HG02610 (cell line): ENCODE measurements around the gene SYT1.

Experiments
- ATAC-seq: cut with Tn5 transposase; IDR thresholded peaks from one replicate; pipeline ENCODE4 v1.9.1; 2021; ENCODE audit warnings: mild to moderate bottlenecking, moderate library complexity; ENCODE audit not compliant: unreplicated experiment

SYT1 gene

GRCh38 chr12:79327465-79327864, 462.9 kb downstream of the SYT1 start:
- no peak for ATAC-seq

- ATAC-seq, result no peak
Observed at GRCh38 chr12:79329933-79330332, 465.4 kb downstream of the SYT1 start.

GRCh38 chr12:79331870-79332269, 467.3 kb downstream of the SYT1 start:
- no peak for ATAC-seq

GRCh38 chr12:79333144-79333543, 468.6 kb downstream of the SYT1 start:
- ATAC-seq, result no peak

DNA sequence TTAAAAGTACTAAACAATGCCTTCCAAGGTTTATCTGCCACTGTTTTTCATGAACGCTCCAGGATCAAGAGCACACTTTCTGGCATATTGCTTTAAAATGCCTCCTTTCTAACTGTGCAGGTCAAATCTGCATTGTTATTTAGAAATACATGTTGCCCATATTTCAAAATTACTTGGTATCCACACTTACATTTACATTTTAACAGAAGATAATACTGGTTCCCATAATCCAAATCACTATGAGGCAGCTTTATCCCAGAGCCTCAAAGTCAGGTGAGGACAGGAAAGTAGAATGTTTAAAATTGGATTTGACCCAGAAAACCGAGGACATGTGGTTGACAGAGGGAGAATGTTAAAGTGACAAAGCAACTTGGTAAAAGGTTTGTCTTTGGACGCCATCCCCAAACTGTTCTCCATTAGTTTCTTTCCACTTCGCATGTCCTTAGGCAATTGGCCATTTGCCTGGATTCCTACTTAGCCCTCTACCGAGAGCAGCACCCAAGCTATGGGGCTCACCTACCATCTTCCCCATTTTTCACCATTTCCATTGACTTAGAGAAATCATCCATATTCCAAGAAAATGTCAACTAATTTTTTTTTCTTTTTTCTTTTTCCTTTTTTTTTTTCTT, 473.2 kb downstream of the SYT1 start:
- ATAC-seq, result no peak

DNA sequence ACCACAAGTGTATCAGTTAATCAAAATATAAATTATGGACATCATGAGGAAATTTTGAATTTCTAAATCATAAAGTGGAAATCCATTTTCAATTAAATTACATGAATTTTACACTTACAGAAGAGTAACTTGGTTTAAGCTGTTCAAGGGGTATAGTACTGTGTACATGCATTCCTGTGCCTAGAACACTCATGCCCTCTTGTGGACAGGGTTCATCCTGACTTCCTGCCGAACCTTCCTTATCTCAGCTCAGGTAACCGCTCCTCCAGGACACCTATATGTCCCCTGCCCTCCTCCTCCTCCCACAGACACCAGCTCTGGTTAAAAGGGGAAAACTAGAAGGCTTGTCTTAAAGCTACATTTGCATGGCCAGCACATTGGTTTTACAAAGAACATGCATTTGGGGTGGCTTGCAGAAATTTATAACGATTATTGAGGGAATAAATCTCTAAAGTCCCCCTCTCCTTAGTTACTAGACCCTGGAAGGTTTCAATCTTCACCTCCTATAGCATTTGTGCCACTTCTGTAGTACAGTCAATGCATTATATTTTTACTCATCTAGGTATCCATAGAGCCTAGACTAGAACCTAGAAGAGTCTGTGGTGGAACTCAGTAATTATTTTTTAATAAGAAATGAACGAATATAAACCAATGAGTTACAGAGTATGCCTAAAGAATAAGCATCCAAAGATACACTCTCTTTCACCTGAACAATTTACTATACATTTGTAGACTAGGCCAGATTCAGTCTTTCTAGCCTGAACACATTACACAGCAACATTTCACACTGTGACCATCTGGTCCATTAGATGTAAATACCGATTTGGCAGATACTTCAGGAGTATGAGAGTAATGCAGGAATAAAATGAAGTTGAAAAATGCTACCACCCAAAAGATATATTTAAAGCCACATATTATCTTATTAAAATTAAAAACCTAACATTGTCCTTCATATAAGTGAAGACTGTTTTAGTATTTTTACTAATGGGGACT, 480.6 kb downstream of the SYT1 start:
- peak; percentile 74 for ATAC-seq

- no peak for ATAC-seq
Observed at GRCh38 chr12:79347866-79348265, 483.3 kb downstream of the SYT1 start.

DNA sequence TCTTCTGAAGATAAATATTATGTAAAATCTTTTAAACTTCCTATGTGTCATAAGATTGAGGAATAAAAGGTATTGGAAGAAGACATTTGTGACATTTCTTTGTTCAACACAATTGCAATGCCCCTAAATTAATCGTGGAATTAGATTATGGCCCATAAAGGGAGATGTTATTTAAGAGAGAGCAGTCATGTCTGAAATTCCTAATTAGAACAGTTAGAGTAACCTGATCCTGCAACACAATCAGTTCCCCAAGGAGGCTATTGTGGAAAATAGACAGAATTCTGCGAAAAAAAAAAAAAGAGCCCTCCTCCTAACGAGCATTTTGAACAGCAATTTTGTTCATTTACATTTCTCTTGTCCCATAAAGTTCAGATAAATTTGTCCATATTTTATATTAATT, 486.7 kb downstream of the SYT1 start:
- ATAC-seq, result no peak

GRCh38 chr12:79356216-79356615, 491.6 kb downstream of the SYT1 start:
- no peak for ATAC-seq

DNA sequence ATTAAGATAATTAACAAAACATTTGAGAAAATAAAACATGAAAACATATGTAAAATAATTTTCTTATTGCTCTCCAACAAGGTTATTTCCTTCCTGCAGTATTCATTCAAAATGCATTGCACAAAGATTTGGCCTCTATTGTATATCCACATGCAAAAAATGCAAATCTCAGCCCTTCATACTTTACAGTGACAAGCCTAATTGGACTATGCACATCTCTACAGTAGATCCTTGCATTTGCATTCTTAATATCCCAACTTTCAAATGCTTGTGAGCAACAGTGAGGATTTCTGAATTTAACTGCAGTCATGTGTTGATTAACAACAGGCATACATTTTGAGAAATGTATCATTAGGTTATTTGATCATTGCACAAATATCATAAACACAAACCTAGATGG, 492.5 kb downstream of the SYT1 start:
- no peak for ATAC-seq

DNA sequence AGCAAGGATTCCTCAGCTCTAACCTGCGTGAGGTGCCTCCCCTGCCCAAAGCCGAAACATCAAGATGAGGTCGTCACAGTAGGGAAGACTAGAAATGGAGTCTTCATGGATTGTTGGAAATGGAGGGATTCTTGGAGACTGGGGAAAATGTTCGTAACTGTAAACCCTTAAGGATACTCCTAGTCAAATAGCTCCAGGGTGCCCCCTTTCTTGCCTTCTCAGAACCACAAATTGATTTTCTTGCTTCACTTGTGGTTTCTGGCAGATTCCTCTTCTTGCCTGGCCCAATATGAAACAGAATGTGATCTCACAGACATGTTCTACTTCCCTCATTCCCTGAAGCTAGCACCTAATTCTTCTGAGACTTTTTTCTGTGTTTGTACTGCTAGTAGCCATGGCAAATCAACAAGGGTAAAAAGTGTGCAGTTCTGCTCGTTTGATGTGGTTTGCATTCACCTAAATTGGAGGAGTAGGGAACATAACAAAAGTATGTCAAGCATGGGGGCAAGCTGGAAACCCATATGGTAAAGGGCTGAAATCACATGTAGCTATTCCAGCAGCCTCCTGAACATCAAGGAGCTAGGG, 494.2 kb downstream of the SYT1 start:
- ATAC-seq, result no peak

DNA sequence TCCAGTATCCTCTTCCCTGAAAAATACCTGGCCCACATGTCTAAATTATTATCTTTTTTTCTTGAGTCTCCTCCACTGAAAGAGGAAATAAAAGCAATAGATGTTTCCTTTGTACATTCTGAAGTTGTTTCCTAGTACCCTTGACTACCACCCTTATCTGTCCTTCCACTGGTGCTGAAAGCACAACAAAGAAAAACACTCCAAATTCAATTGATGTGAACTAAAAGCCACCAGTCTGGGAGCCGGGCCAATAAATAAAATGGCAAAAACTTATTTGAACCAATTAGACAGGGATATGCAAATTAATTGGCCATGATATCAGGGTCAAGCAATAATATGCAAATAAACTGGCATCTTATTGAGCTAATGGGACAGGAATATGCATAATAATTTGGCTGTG, 495.7 kb downstream of the SYT1 start:
- ATAC-seq, result no peak

DNA sequence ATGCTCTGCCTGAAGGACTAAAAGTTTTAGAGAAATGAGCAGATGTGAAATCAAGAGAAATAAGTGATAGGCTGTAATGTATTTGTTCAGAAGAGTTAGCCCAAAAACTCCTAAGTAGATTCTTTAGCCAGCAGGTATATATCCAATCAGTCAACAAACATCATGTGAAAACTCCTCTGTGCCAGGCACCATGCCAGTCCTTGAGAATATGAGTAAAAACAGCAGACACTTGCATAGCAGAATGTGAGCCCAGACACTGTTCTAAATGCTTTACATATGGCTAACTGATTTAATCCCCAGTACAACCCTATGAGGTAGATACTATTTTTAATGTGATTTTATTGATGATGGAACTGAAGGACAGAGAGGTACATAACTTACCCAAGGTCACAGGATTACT, 496.4 kb downstream of the SYT1 start:
- ATAC-seq, result no peak

DNA sequence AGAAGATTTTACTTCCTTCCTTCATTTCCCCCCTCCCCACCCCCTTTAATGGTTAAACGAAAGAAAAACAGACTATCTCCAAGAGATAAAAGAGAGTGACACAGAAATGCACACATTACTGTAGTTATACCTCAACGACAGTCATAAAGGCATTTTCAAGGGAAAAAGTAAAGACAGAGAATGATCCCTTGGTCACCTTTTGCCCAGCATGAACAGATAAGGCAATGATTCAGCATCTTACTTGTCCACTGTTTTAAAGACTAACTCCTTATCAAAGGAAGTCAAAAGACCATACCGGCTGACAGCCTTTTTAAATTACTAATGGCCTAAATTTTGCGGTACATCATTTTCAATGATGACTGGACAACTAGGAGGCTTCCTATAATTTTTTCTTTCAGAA, 499.6 kb downstream of the SYT1 start:
- ATAC-seq, result no peak

- ATAC-seq, result no peak
Observed at GRCh38 chr12:79366374-79366773, 501.8 kb downstream of the SYT1 start.

- ATAC-seq, result no peak
Observed at GRCh38 chr12:79367032-79367589, 502.5 kb downstream of the SYT1 start.

- no peak for ATAC-seq
Observed at GRCh38 chr12:79370021-79370420, 505.4 kb downstream of the SYT1 start.

DNA sequence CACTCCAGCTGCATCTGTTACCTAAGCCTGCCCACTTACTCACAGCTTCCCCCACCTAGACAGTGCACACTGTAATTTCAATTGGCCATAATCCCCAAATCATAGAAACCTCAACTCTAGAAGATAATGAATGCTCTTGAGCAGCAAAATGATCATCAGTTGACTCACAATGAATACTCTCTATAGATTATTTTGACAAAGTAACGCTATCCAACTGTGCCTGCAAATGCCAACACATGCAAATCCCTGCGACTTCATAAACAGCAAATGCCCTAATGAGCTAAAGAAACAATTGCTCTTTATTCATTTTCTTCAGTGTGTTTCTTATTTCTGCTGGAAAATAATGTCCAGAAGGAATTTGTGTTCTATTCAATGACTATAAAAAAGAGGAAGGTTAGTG, 506.7 kb downstream of the SYT1 start:
- no peak for ATAC-seq

DNA sequence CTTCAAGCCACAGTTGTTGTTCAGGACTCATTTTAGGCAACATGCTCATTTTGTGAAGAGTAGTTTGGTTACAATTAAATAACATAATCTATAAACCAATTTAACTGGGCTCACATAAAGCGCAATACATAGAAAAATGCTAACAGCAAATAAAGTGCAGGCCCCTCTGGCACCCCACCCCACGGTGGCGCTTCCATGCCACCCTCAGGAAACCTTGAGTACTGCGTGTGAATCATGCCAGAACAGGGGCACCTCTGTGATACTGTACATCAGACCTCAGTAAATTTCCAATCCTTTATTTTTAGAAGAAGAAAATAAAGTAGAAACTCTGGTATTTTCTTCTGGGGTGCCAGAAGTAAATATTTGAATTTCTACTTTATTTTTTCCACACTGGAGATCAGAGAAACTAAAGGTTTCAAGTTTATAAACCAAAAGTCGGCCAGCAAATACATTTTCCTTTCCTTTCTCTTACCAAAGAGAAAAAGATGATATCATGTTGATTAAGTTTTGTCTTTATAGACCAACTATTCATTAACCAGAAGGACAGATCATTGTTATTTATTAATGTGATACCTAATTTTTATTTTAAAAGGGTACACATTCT, 509.4 kb downstream of the SYT1 start:
- peak; percentile 79 for ATAC-seq

GRCh38 chr12:79374545-79374944, 510.0 kb downstream of the SYT1 start:
- ATAC-seq, result no peak

DNA sequence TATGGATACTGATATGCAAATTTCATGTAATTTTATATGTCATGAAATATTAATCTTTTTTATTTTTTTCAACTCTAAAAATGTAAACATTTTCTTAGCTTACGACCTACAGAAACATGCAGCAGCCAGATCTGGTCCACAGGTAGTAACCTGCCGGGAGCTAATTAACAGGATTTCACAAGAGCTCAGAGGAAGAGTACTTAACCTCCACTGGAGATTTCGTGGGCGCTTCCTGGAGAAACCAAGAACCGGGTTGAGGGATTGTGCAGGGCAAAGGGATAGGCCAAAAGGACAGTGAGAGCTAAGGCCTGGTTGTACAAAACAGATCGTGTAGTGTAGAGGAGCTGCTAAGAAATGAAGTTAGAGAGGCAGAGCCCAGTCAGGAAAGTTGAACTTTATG, 510.5 kb downstream of the SYT1 start:
- no peak for ATAC-seq
